K562 treated with DMSO at 1 percent for 24 hours (cell line): ENCODE measurements around the gene RNF112. TPM values are rescaled to one million over a fixed set of nuclear protein-coding genes. Genes with fewer than 3 reads are reported as not detected.

Source experiments
- total RNA-seq: library from RNA; unstranded; fragments of 300-600 nt; gene quantifications from 2 replicates; pipeline ENCODE4 v1.2.3, GENCODE V29; 2022; ENCODE audit warnings: low read depth; ENCODE audit not compliant: insufficient read depth

The RNF112 gene, protein sequence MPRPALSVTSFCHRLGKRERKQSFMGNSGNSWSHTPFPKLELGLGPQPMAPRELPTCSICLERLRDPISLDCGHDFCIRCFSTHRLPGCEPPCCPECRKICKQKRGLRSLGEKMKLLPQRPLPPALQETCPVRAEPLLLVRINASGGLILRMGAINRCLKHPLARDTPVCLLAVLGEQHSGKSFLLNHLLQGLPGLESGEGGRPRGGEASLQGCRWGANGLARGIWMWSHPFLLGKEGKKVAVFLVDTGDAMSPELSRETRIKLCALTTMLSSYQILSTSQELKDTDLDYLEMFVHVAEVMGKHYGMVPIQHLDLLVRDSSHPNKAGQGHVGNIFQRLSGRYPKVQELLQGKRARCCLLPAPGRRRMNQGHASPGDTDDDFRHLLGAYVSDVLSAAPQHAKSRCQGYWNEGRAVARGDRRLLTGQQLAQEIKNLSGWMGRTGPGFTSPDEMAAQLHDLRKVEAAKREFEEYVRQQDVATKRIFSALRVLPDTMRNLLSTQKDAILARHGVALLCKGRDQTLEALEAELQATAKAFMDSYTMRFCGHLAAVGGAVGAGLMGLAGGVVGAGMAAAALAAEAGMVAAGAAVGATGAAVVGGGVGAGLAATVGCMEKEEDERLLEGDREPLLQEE
- total RNA-seq, result not detected in 2 replicates

DNA sequence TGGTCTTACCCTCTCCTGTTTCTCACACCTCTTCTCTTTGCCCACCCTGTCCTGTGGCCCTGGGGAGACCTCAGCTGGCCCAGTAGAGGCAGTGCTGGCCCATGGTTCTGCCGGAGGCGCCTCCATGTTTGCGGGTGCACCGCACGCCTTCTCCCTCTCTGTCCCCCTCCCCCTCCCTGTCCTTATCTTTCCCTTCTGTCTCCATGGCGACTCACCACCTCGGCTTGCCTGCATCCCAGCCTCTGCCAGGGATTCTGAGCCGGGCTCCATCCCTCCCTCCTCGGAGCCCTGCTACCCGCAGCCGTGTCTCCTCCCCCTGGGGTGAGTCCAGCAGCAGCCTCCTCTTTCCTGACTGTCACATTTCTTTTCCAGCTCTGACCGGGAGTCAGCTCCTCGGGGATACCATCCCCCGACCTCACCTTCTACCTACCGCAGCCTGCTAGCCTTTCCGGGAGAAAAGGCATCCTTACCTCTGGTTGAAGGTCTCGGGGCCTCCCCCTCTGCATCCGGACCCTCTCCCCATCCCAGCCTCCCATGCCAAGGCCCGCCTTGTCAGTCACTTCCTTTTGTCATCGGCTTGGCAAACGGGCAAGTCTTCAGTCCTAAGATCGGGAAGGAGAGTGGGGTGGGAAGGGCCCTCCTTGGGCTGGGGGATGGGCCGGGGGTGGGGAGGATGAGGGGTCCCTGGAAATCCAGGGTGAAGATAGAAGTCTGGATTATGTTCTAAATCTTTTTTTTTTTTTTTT, at the start of gene RNF112:
RNF112 (plus strand) TSS at position 358 of the 746 bp plus-strand sequence; CDS start at position 535, 177 bp downstream.

DNA sequence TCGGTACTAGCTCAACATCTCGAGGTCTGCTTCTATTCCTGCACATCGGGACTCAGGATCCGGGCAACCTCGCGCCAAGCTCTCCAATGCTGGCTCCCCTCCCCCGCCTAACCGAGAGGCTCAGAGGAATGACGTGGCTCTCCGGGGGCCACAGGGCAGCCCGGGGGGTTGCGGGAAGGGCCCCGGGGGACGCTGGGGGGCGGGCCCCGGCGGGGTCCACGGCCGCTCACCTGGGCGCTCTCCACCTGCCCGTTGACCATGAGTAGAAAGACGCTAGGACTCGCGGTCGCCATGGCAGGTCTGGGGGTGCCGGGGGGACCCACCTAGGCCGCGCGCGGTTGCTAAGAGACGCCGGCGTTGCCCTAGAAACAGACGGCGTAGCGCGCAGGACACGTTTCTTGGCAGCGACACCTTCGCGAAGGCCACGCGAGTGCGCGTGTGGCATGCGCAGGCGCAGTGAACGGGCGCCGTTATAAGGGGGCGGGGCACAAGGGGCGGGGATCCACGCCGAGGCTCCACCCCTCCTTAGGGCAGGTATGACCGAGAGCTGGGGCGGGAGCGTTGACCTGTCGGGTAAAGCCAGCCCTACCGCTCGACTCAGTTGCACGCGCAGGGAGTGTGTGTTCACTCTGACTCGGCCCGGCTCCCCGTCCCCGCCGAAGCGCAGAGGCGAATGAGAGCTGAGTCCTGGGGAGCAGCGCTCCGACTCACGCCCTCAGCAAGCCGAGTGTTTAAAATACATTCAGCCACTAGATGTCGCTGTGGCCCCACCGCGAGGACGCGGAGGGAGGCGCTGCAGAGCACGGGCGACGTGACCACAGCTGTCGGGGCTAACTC, 48.5 kb upstream of the RNF112 start, which contains the start of gene B9D1:
B9D1 (minus strand) TSS at position 447 of the 837 bp plus-strand sequence; CDS start at position 293, 154 bp downstream.

DNA sequence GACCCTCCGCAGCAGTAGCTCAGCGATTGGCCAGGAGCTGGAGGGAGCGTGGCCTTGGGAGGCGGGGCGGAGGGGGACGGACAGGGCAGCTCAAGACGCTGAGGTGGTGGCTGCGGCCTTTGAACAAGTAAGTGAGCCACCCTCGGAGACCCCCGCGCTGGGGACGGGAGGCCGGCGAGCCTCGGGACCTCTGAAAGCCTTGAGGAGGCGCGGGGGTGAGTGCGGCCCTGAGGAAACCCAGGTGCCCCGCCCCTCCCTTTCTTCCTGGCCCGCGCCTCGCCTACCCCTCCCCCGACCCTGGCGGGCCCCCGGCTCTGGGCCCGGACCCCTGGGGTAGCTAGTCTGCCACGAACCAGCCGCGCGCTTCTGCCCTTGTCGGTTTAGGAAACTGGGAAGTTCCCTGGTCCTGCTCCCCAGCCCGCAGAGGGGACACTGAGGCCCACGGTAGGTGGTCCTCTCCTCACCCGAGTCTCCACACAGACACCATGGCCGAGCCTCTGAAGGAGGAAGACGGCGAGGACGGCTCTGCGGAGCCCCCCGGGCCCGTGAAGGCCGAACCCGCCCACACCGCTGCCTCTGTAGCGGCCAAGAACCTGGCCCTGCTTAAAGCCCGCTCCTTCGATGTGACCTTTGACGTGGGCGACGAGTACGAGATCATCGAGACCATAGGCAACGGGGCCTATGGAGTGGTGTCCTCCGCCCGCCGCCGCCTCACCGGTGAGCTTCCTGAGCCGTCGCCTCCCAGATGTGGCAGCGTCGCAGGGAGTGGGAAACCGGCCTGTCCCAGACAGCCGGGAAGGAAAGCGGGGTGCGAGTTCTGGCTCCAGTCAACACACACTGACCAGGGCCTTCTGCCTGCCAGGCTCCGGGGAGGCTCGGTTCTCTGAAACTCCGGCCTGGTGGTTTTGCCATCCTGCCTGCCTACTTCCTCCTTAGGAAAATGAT, 32.3 kb upstream of the RNF112 start, which contains the start of gene MAPK7:
MAPK7 (plus strand) TSS at position 83 of the 945 bp plus-strand sequence; CDS start at position 486, 403 bp downstream.

DNA sequence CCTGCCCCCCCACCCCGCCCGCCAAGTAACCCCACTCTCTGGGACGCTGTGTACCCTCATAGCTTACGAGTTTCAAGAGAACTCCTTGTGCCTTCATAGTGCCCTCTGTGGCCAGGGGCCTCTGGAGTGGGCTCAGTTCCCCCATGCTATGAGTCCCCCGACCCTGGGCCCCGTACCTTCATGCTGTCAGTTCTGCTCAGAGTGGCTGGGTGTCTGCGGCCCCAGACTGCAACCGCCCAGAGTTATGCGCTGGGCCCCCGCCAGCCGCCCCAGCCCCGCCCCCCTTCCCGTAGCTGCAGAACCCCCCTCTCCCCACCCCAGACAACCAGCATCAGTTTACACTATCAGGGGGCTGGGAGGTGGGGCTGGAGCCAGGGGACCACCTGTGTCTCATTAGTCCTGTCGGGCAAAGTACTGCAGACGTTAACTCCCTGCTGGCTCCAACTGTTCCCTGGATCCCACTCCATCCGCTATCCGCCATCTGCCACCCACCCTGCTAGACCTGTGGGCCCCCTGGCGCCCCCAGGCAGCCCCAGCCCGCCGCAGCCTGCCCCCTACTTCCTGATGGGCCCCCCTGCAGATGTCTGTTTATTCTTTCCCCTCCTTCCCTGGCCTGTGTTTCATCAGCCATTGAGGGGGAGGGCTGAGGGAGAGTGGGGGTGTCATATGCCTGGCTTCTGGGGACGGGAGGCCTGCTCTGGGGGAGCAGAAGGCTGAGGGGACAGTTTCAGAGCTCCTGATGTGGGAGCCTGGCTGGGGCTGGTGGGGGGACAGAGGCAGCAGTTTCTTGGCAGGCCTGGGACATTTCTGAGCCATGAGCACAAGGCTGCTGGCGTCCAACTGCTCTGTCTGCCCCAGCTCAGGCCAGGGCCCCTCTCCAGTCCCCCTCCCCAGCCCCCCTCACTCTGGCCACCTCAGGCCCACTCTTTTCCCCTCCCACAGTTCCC, 23.8 kb upstream of the RNF112 start, which contains the start of gene MFAP4:
MFAP4 (minus strand) TSS at position 217 of the 947 bp plus-strand sequence; CDS start at position 182, 35 bp downstream.

Other genes starting within 250 kb of the RNF112 start
- 10.4 and 23.4 TPM in 2 replicates for gene EPN2, start 173.9 kb upstream of the RNF112 start, total RNA-seq
- gene B9D1, start 48.5 kb upstream of the RNF112 start, total RNA-seq, result 12.0 and 15.1 TPM in 2 replicates
- gene MAPK7, start 32.7 kb upstream of the RNF112 start, total RNA-seq, result 7.3 and 9.2 TPM in 2 replicates
- 0.47 TPM in 1 of 2 replicates, not detected in the other for gene MFAP4, start 24.0 kb upstream of the RNF112 start, total RNA-seq
- not detected in 2 replicates for gene SLC47A1, start 122.6 kb downstream of the RNF112 start, total RNA-seq
- 0.87 and 1.00 TPM in 2 replicates for gene ALDH3A2, start 237.5 kb downstream of the RNF112 start, total RNA-seq